Neuronal stem cell (in vitro differentiated cells): Measurements from ENCODE around the gene COL15A1.

Experiments used
- DNase-seq: peaks from one replicate; pipeline ENCODE4 v3.0.0-alpha.2; 2013; ENCODE audit warnings: low spot score
- H2AFZ ChIP-seq: one replicate; pipeline ENCODE4 v1.6.1; 2013; ENCODE audit warnings: mild to moderate bottlenecking, low read length, inconsistent platforms
- H2AK5ac ChIP-seq: 2 replicates; pipeline ENCODE4 v1.6.1; 2013; ENCODE audit warnings: low read depth, mild to moderate bottlenecking, inconsistent platforms, low read length, moderate library complexity, mixed read lengths
- H2BK120ac ChIP-seq: 2 replicates; pipeline ENCODE4 v1.6.1; 2013; ENCODE audit warnings: low read depth, mild to moderate bottlenecking, inconsistent platforms, low read length, moderate library complexity, mixed read lengths
- H2BK12ac ChIP-seq: one replicate; pipeline ENCODE4 v1.6.1; 2013; ENCODE audit warnings: low read length, inconsistent platforms
- H2BK15ac ChIP-seq: 2 replicates; pipeline ENCODE4 v1.6.1; 2013; ENCODE audit warnings: mild to moderate bottlenecking, low read length, inconsistent platforms, mixed read lengths
- H2BK5ac ChIP-seq: one replicate; pipeline ENCODE4 v1.6.1; 2013; ENCODE audit warnings: inconsistent platforms, mild to moderate bottlenecking, low read length, moderate library complexity
- H3K14ac ChIP-seq: one replicate; pipeline ENCODE4 v1.6.1; 2013; ENCODE audit warnings: low read length, inconsistent platforms
- H3K18ac ChIP-seq: 2 replicates; pipeline ENCODE4 v1.6.1; 2013; ENCODE audit warnings: low read length, inconsistent platforms
- H3K23ac ChIP-seq: 2 replicates; pipeline ENCODE4 v1.6.1; 2013; ENCODE audit warnings: low read depth, mild to moderate bottlenecking, mixed read lengths, low read length, inconsistent platforms; ENCODE audit not compliant: poor library complexity
- H3K27ac ChIP-seq: replicated peaks from 3 replicates; pipeline ENCODE4 v1.5.1; 2013; ENCODE audit warnings: low read length, inconsistent platforms
- H3K27me3 ChIP-seq, 3 experiments: 2 replicates each; pipeline ENCODE4 v1.6.1; 2013; ENCODE audit warnings: low read length in 3 of 3, mild to moderate bottlenecking in 2 of 3, inconsistent platforms in 1 of 3, low read depth in 1 of 3, mixed read lengths in 1 of 3, moderate library complexity in 1 of 3; ENCODE audit not compliant: control insufficient read depth in 3 of 3, insufficient read depth in 3 of 3
- H3K36me3 ChIP-seq, 2 donors: replicated peaks in 1 of 2; 2 replicates each; pipeline ENCODE4 v1.6.1; 2013; ENCODE audit warnings: low read length in 2 of 2; ENCODE audit not compliant: control insufficient read depth in 2 of 2, insufficient read depth in 2 of 2
- H3K4ac ChIP-seq: 2 replicates; pipeline ENCODE4 v1.6.1; 2013; ENCODE audit warnings: inconsistent platforms, mild to moderate bottlenecking, low read length, moderate library complexity
- H3K4me1 ChIP-seq, 2 donors: 1 replicate in 1 of 2; 2 replicates in 1 of 2; pipeline ENCODE4 v1.6.1; 2013; ENCODE audit warnings: low read length in 2 of 2, low read depth in 1 of 2; ENCODE audit not compliant: control insufficient read depth in 2 of 2, insufficient read depth in 1 of 2
- H3K4me2 ChIP-seq: one replicate; pipeline ENCODE4 v1.6.1; 2013; ENCODE audit warnings: mild to moderate bottlenecking, low read length, inconsistent platforms; ENCODE audit not compliant: insufficient read depth, poor library complexity, severe bottlenecking
- H3K4me3 ChIP-seq, 2 donors: 2 replicates each; pipeline ENCODE4 v1.5.1; 2013; ENCODE audit warnings: low read length in 2 of 2, mild to moderate bottlenecking in 2 of 2, inconsistent platforms in 1 of 2, moderate library complexity in 1 of 2
- H3K79me1 ChIP-seq: one replicate; pipeline ENCODE4 v1.6.1; 2013; ENCODE audit warnings: low read depth, mild to moderate bottlenecking, inconsistent platforms, low read length, moderate library complexity
- H3K9ac ChIP-seq: one replicate; pipeline ENCODE4 v1.6.1; 2013; ENCODE audit warnings: mild to moderate bottlenecking, low read depth, low read length, inconsistent platforms; ENCODE audit not compliant: poor library complexity
- H3K9me3 ChIP-seq, 2 donors: replicated peaks in 1 of 2; 2 replicates each; pipeline versions ENCODE3 to v1.6.1; 2013; ENCODE audit warnings: low read length in 2 of 2, mild to moderate bottlenecking in 2 of 2, inconsistent platforms in 1 of 2, low read depth in 1 of 2, mixed read lengths in 1 of 2, moderate library complexity in 1 of 2; ENCODE audit not compliant: control insufficient read depth in 2 of 2, insufficient read depth in 1 of 2
- H4K8ac ChIP-seq: one replicate; pipeline ENCODE4 v1.6.1; 2013; ENCODE audit warnings: low read depth, mild to moderate bottlenecking, inconsistent platforms, low read length, moderate library complexity
- H4K91ac ChIP-seq: one replicate; pipeline ENCODE4 v1.6.1; 2013; ENCODE audit warnings: low read length, low read depth, mild to moderate bottlenecking, inconsistent platforms; ENCODE audit not compliant: poor library complexity
- WGBS, 2 donors: extraction: QIAGEN DNeasy Blood & Tissue Kit; methylation state at CpG; one replicate each; pipeline ENCODE4 v1.1.7; 2013; ENCODE audit warnings: missing lambda C conversion rate in 2 of 2, mixed read lengths in 1 of 2; ENCODE audit not compliant: insufficient read length in 2 of 2, insufficient replicate concordance in 1 of 2; ENCODE audit errors: extremely low coverage in 2 of 2; 5-methylcytosine and 5-hydroxymethylcytosine counted together

Gene COL15A1

GRCh38 chr9:99035313-99035712 is 91.6 kb downstream of the COL15A1 start:
- Histone ChIP-seq H3K27ac (no peak overlapping the region), H2AFZ (no peak overlapping the region), H2BK120ac (no peak overlapping the region), H2BK5ac (no peak overlapping the region), H3K36me3 (no peaks in the 10 kb centered on the region), H3K27me3 (peaks cover 0 to 4% (median 0%) of the 10 kb centered on the region in 3 experiments), H4K91ac (no peak overlapping the region), H2AK5ac (no peak overlapping the region), H3K4me2 (no peak overlapping the region), H3K4me1 (peaks cover 16% of the 10 kb centered on the region in 2 donors), H4K8ac (no peak overlapping the region), H3K14ac (no peak overlapping the region), H2BK15ac (no peak overlapping the region), H2BK12ac (no peak overlapping the region), H3K79me1 (no peaks in the 10 kb centered on the region), H3K9ac (no peak overlapping the region), H3K23ac (no peak overlapping the region), H3K4ac (no peak overlapping the region), H3K9me3 (no peaks in the 10 kb centered on the region), H3K4me3 (no peak overlapping the region), H3K18ac (no peak overlapping the region)
- WGBS, 2 donors = no CpG with 5 or more reads among the region's 4 CpGs
- DNase-seq = no peak

DNA sequence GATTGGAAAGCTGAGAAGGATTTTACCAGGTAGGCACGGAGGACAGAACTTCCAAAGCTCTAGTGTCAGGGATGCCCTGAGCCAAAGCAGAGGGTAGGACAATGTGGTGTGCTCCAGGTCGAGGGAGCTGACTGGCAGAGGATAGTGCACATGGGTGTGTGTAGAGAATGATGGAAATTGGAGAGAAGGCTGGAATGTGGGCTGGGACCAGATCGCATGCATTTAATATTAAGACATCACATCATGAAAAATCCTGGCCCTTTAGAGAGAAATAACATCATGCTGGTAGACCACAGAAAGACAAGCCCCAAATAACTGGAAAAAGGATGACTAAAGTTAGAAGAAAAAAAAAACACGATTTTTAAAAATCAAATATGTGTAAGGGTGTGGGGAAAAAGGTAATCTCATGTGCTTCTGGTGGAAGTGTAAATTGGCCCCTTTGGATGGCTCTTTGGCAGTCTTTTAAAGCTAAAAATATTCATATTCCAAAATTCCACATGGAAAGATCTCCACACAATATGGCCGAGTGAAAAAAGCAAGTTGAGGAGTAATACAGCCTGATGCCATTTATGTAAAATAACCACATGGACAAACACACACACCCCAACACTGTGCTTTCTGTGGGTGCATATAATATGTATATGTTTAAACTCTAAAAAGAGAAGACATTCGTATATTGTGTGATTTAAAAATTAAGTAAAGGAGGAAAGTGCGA is 94.2 kb downstream of the COL15A1 start:
- H4K91ac ChIP-seq = no peak overlapping the region
- H3K9me3 ChIP-seq = peaks cover 0 to 3% of the 10 kb centered on the region in 2 donors
- no peak overlapping the region for H2AK5ac ChIP-seq
- H3K4ac ChIP-seq = no peak overlapping the region
- H2AFZ ChIP-seq = peak overlapping the region; percentile 62
- H4K8ac ChIP-seq = no peak overlapping the region
- peaks cover 0 to 4% (median 0%) of the 10 kb centered on the region in 3 experiments for H3K27me3 ChIP-seq
- H3K14ac ChIP-seq = no peak overlapping the region
- H3K27ac ChIP-seq = no peak overlapping the region
- H3K4me2 ChIP-seq = no peak overlapping the region
- no peak overlapping the region for H3K18ac ChIP-seq
- H2BK15ac ChIP-seq = no peak overlapping the region
- DNase-seq = no peak
- no peaks in the 10 kb centered on the region for H3K36me3 ChIP-seq
- no peaks in the 10 kb centered on the region for H3K79me1 ChIP-seq
- 100% methylated on average over 1 of the region's 7 CpGs; no CpG with 5 or more reads in 1 of the 2 donors for WGBS, 2 donors
- H2BK12ac ChIP-seq = no peak overlapping the region
- peak overlapping the region in 1 of 2 donors; percentile 20 for H3K4me3 ChIP-seq
- H3K23ac ChIP-seq = no peak overlapping the region
- H3K9ac ChIP-seq = no peak overlapping the region
- no peak overlapping the region for H2BK5ac ChIP-seq
- H2BK120ac ChIP-seq = no peak overlapping the region
- peaks cover 21 to 25% of the 10 kb centered on the region in 2 donors for H3K4me1 ChIP-seq

GRCh38 chr9:99038484-99038820 is 94.7 kb downstream of the COL15A1 start:
- DNase-seq = peak; percentile 44
- Histone ChIP-seq H2AK5ac (no peak overlapping the region), H3K18ac (no peak overlapping the region), H3K4me1 (peaks cover 21 to 25% of the 10 kb centered on the region in 2 donors), H2AFZ (peak overlapping the region; percentile 62), H2BK5ac (no peak overlapping the region), H3K9ac (no peak overlapping the region), H3K79me1 (no peaks in the 10 kb centered on the region), H3K4ac (no peak overlapping the region), H3K4me2 (no peak overlapping the region), H3K36me3 (no peaks in the 10 kb centered on the region), H3K14ac (no peak overlapping the region), H3K4me3 (peak overlapping the region in 1 of 2 donors; percentile 20), H3K27ac (no peak overlapping the region), H3K9me3 (peaks cover 0 to 3% of the 10 kb centered on the region in 2 donors), H3K27me3 (peaks cover 0 to 4% (median 0%) of the 10 kb centered on the region in 3 experiments), H4K8ac (no peak overlapping the region), H2BK12ac (no peak overlapping the region), H2BK120ac (no peak overlapping the region), H3K23ac (no peak overlapping the region), H4K91ac (no peak overlapping the region), H2BK15ac (no peak overlapping the region)
- WGBS, 2 donors = no CpG with 5 or more reads among the region's 7 CpGs

GRCh38 chr9:99039505-99040182 is 95.9 kb downstream of the COL15A1 start:
- Histone ChIP-seq H2AFZ (peak overlapping the region; percentile 11), H4K91ac (no peak overlapping the region)
- DNase-seq = no peak

More at GRCh38 chr9:99039505-99040182, 95.9 kb downstream of the COL15A1 start:
- no peak overlapping the region for H4K8ac ChIP-seq
- H2BK12ac ChIP-seq = peak overlapping the region; percentile 31
- H2BK15ac ChIP-seq = no peak overlapping the region
- H3K14ac ChIP-seq = no peak overlapping the region
- H3K18ac ChIP-seq = peak overlapping the region; percentile 51
- H3K23ac ChIP-seq = no peak overlapping the region
- peaks cover 20 to 25% of the 10 kb centered on the region in 2 donors for H3K4me1 ChIP-seq
- H3K79me1 ChIP-seq = no peaks in the 10 kb centered on the region
- H2AK5ac ChIP-seq = no peak overlapping the region
- H3K9me3 ChIP-seq = peaks cover 0 to 3% of the 10 kb centered on the region in 2 donors
- WGBS, 2 donors = no CpG with 5 or more reads among the region's 2 CpGs
- H3K27ac ChIP-seq = no peak overlapping the region
- H3K27me3 ChIP-seq = peaks cover 0 to 4% (median 0%) of the 10 kb centered on the region in 3 experiments
- H2BK5ac ChIP-seq = no peak overlapping the region
- no peak overlapping the region for H3K4me2 ChIP-seq
- H3K4me3 ChIP-seq = no peak overlapping the region
- no peaks in the 10 kb centered on the region for H3K36me3 ChIP-seq
- no peak overlapping the region for H3K9ac ChIP-seq
- H2BK120ac ChIP-seq = no peak overlapping the region
- H3K4ac ChIP-seq = no peak overlapping the region
